ENCODE measurements around the gene KLHL11.

KLHL11 gene

DNA sequence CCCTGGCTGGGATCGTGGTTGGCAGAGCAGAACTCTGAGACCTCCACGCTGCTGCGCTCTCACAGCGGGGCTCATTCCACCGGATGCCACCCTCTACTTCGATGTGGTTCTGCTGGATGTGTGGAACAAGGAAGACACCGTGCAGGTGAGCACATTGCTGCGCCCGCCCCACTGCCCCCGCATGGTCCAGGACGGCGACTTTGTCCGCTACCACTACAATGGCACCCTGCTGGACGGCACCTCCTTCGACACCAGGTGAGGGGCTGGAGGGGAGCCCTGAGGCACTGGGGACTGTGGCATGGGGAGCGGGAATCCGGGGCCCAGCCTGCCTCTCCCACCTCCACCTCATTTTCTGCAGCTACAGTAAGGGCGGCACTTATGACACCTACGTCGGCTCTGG is 47.2 kb downstream of the KLHL11 start:
- Histone ChIP-seq H3K9me2 (replicated peaks; ENCODE audit: control insufficient read depth, low read length) (no peaks in the 10 kb centered on the region), H3K4me1 (ENCODE audit: control insufficient read depth, low read length) (peaks cover 14% of the 10 kb centered on the region), H3K36me3 (ENCODE audit: control insufficient read depth, low read length) (no peaks in the 10 kb centered on the region), H3K9me3 (ENCODE audit: control insufficient read depth, insufficient read depth, low read length) (no peaks in the 10 kb centered on the region), H3K27ac (ENCODE audit: low read depth, low read length) (no peak overlapping the region), H3F3A (ENCODE audit: control insufficient read depth, insufficient read depth) (no peaks in the 10 kb centered on the region), H3K79me2 (ENCODE audit: control insufficient read depth, low read length) (no peaks in the 10 kb centered on the region), H3K4me3 (ENCODE audit: low read length) (0 out of 2 replicates have a peak overlapping the region, but pooled peaks have one; percentile 47), H4K20me1 (ENCODE audit: control insufficient read depth, insufficient read depth, low read depth, low read length) (no peaks in the 10 kb centered on the region), H3K4me2 (ENCODE audit: low read length) (peak overlapping the region; percentile 66), H3K27me3 (ENCODE audit: control insufficient read depth, low read length) (no peaks in the 10 kb centered on the region; the same call in none of the 2 replicates)
- no peak for TF ChIP-seq EZH2phosphoT487 (IDR thresholded peaks at IDR 0.05; ENCODE audit: borderline replicate concordance, low read length)
- TF ChIP-seq, protein P1, sequence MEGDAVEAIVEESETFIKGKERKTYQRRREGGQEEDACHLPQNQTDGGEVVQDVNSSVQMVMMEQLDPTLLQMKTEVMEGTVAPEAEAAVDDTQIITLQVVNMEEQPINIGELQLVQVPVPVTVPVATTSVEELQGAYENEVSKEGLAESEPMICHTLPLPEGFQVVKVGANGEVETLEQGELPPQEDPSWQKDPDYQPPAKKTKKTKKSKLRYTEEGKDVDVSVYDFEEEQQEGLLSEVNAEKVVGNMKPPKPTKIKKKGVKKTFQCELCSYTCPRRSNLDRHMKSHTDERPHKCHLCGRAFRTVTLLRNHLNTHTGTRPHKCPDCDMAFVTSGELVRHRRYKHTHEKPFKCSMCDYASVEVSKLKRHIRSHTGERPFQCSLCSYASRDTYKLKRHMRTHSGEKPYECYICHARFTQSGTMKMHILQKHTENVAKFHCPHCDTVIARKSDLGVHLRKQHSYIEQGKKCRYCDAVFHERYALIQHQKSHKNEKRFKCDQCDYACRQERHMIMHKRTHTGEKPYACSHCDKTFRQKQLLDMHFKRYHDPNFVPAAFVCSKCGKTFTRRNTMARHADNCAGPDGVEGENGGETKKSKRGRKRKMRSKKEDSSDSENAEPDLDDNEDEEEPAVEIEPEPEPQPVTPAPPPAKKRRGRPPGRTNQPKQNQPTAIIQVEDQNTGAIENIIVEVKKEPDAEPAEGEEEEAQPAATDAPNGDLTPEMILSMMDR (IDR thresholded peaks at IDR 0.05; ENCODE audit: low read depth, low read length, poor library complexity, severe bottlenecking), result no peak

DNA sequence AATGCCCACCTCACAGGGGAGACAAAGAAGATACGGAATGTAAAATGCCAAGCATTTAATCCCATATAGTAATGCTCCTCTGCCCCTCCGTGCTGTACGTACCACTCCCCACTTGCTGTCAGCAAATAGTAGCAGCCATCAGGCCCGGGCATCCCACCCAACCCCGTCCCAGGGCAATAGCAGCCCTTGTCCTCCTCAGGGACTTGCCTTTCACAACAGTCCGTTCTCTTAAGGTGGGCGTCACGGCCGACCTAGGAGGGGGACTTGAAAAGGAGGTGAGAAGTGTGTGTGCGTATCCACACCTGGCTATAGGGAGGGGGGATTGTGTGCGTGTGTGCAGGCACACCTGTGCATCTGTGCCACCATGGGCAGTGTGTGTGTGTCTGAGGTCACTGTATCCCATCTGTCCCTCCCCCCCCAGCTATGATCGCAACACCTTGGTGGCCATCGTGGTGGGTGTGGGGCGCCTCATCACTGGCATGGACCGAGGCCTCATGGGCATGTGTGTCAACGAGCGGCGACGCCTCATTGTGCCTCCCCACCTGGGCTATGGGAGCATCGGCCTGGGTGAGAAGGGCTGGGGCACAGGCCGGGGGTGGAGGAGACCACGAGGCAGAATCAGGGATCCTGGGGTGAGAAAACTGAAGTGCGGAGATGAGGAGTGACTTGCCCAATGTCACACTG is 48.4 kb downstream of the KLHL11 start:
- H3F3A ChIP-seq (ENCODE audit: control insufficient read depth, insufficient read depth), result no peaks in the 10 kb centered on the region
- H3K4me2 ChIP-seq (ENCODE audit: low read length), result no peak overlapping the region
- no peaks in the 10 kb centered on the region for H3K36me3 ChIP-seq (ENCODE audit: control insufficient read depth, low read length)
- peaks cover 24% of the 10 kb centered on the region for H3K4me1 ChIP-seq (ENCODE audit: control insufficient read depth, low read length)
- TF ChIP-seq, protein P1 (IDR thresholded peaks at IDR 0.05; ENCODE audit: low read depth, low read length, poor library complexity, severe bottlenecking), result no peak
- TF ChIP-seq EZH2phosphoT487 (IDR thresholded peaks at IDR 0.05; ENCODE audit: borderline replicate concordance, low read length), result no peak
- no peaks in the 10 kb centered on the region for H3K79me2 ChIP-seq (ENCODE audit: control insufficient read depth, low read length)
- H4K20me1 ChIP-seq (ENCODE audit: control insufficient read depth, insufficient read depth, low read depth, low read length), result no peaks in the 10 kb centered on the region
- H3K9me3 ChIP-seq (ENCODE audit: control insufficient read depth, insufficient read depth, low read length), result no peaks in the 10 kb centered on the region
- H3K27ac ChIP-seq (ENCODE audit: low read depth, low read length), result no peak overlapping the region
- no peaks in the 10 kb centered on the region for H3K9me2 ChIP-seq (replicated peaks; ENCODE audit: control insufficient read depth, low read length)
- H3K4me3 ChIP-seq (ENCODE audit: low read length), result no peak overlapping the region
- peaks cover 5% of the 10 kb centered on the region for H3K27me3 ChIP-seq (ENCODE audit: control insufficient read depth, low read length)

DNA sequence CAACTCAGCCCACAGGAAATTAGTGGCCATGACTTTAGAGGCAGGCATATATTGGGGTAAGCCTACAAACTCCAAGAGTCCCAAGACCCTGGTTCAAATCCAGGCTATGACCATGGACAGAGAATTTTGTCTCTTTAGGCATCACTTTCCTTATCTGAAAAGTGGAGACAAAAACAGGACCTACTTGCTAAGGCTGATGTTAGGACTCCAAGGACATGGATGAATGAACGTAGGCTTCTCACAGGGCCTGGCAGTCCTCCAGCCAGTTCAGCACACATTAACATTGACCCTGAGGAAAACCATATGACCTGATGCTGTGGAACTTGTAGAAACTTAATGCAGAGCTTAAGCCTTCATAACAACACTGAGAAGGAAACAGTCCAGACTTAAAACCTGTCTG is 51.0 kb downstream of the KLHL11 start:
- no peak for TF ChIP-seq EZH2phosphoT487 (IDR thresholded peaks at IDR 0.05; ENCODE audit: borderline replicate concordance, low read length)
- TF ChIP-seq, protein P1 (IDR thresholded peaks at IDR 0.05; ENCODE audit: low read depth, low read length, poor library complexity, severe bottlenecking), result no peak
- Histone ChIP-seq H3K4me3 (ENCODE audit: low read length) (no peak overlapping the region), H3K9me3 (ENCODE audit: control insufficient read depth, insufficient read depth, low read length) (no peaks in the 10 kb centered on the region), H3K4me1 (ENCODE audit: control insufficient read depth, low read length) (peaks cover 28% of the 10 kb centered on the region), H3K79me2 (ENCODE audit: control insufficient read depth, low read length) (no peaks in the 10 kb centered on the region), H3K9me2 (replicated peaks; ENCODE audit: control insufficient read depth, low read length) (no peaks in the 10 kb centered on the region), H3K36me3 (ENCODE audit: control insufficient read depth, low read length) (no peaks in the 10 kb centered on the region), H3F3A (ENCODE audit: control insufficient read depth, insufficient read depth) (no peaks in the 10 kb centered on the region), H3K27me3 (ENCODE audit: control insufficient read depth, low read length) (peaks cover 11% of the 10 kb centered on the region), H3K27ac (ENCODE audit: low read depth, low read length) (no peak overlapping the region), H3K4me2 (ENCODE audit: low read length) (no peak overlapping the region), H4K20me1 (ENCODE audit: control insufficient read depth, insufficient read depth, low read depth, low read length) (no peaks in the 10 kb centered on the region)
